Activated CD4-positive, alpha-beta T cell treated with anti-CD3 and anti-CD28 coated beads, Interleukin-10, Interleukin-2, amounts not matched to agents 100 ng/mL and 50 ng/mL, durations not matched to agents 16 hours and 8 hours (primary cell): ENCODE data around the gene SLC16A12.
"Not testable (repeated sequence)": the region's sequence is repeated elsewhere in the genome, so short reads cannot be mapped to it uniquely, and the experiment has no call there.

Experiments used
- DNase-seq: peaks from one replicate; pipeline ENCODE4 v3.0.0-alpha.2; 2020

SLC16A12 gene

GRCh38 chr10:89468191-89468965 lies 67.0 kb downstream of the SLC16A12 start:
- no peak for DNase-seq

- no peak for DNase-seq
Measured at GRCh38 chr10:89466599-89467035, 68.8 kb downstream of the SLC16A12 start.

- no peak for DNase-seq
Measured at GRCh38 chr10:89465196-89465595, 70.2 kb downstream of the SLC16A12 start.

GRCh38 chr10:89463846-89464537 lies 71.4 kb downstream of the SLC16A12 start:
- no peak for DNase-seq

GRCh38 chr10:89458784-89459183 lies 76.6 kb downstream of the SLC16A12 start:
- no peak for DNase-seq

- DNase-seq: no peak
Measured at GRCh38 chr10:89458291-89458690, 77.1 kb downstream of the SLC16A12 start.

GRCh38 chr10:89454561-89455347 lies 80.6 kb downstream of the SLC16A12 start:
- DNase-seq: no peak

GRCh38 chr10:89452193-89452592 lies 83.2 kb downstream of the SLC16A12 start:
- DNase-seq: no peak

- no peak for DNase-seq
Measured at GRCh38 chr10:89450901-89451300, 84.5 kb downstream of the SLC16A12 start.

GRCh38 chr10:89444819-89445218 lies 90.6 kb downstream of the SLC16A12 start:
- DNase-seq: not testable (repeated sequence)

GRCh38 chr10:89442289-89442688 lies 93.1 kb downstream of the SLC16A12 start:
- no peak for DNase-seq

GRCh38 chr10:89440226-89441009 lies 95.0 kb downstream of the SLC16A12 start:
- no peak for DNase-seq

- DNase-seq: no peak
Measured at GRCh38 chr10:89438525-89438924, 96.9 kb downstream of the SLC16A12 start.

GRCh38 chr10:89431977-89432376 lies 103.4 kb downstream of the SLC16A12 start:
- DNase-seq: no peak

- no peak for DNase-seq
Measured at GRCh38 chr10:89428877-89429276, 106.5 kb downstream of the SLC16A12 start.

GRCh38 chr10:89427629-89428028 lies 107.8 kb downstream of the SLC16A12 start:
- DNase-seq: no peak

- peak; percentile 30 for DNase-seq
Measured at GRCh38 chr10:89426230-89426868, 109.0 kb downstream of the SLC16A12 start.

- no peak for DNase-seq
Measured at GRCh38 chr10:89425000-89425399, 110.4 kb downstream of the SLC16A12 start.

GRCh38 chr10:89421018-89421476 lies 114.3 kb downstream of the SLC16A12 start:
- DNase-seq: no peak

GRCh38 chr10:89419548-89419947 lies 115.8 kb downstream of the SLC16A12 start:
- no peak for DNase-seq

GRCh38 chr10:89416465-89416864 lies 118.9 kb downstream of the SLC16A12 start:
- no peak for DNase-seq
